NCI-H2029 (cell line): Measurements from ENCODE around the gene MRPL34.
"Not testable (repeated sequence)": the region's sequence is repeated elsewhere in the genome, so short reads cannot be mapped to it uniquely, and the experiment has no call there.

Source experiments
- DNase-seq: peaks from one replicate; lab custom pipeline; 2025; lab: John Stamatoyannopoulos, UW

MRPL34 gene

DNA sequence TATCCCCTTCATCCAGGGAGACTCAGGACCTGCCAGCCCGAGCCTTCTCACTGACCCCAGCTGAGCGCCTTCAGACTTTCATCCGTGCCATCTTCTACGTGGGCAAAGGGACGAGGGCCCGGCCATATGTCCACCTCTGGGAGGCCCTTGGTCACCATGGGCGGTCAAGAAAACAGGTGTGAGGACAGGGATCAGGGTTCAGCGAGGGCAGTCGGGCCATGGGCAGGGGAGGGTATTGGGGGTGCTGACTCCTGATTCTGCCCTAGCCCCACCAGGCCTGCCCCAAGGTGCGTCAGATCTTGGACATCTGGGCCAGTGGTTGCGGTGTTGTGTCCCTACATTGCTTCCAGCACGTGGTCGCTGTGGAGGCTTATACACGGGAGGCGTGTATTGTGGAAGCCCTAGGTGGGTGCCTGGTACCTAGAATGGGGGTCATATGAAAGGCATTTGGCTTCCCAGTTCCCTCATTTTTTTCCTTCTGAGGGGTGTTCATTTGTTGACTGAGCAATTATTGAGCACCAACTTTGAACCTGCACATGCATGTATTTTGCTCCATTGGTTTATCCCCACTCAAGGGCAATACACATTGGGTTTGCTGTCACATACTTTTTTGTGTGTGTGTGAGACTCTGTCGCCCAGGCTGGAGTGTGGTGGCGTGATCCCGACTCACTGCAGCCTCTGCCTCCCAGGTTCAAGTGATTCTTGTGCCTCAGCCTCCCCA is 20.1 kb upstream of the MRPL34 start:
- no peak for DNase-seq

GRCh38 chr19:17286263-17286662 is 19.4 kb upstream of the MRPL34 start:
- DNase-seq: no peak

DNA sequence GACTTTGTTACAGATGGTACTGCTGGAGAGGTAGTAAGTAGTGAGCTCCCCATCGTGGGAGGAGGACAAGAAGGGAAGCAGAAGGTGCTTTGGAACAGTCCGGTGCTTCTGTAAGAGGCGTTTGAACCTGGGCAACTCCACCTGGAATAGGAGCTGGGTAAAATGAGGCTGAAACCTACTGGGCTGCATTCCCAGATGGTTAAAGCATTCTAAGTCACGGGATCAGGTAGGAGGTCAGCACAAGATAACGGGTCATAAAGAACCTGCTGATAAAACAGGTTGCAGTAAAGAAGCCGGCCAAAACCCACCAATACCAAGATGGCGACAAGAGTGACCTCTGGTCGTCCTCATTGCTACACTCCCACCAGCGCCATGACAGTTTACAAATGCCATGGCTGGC is 18.9 kb upstream of the MRPL34 start:
- DNase-seq: no peak

DNA sequence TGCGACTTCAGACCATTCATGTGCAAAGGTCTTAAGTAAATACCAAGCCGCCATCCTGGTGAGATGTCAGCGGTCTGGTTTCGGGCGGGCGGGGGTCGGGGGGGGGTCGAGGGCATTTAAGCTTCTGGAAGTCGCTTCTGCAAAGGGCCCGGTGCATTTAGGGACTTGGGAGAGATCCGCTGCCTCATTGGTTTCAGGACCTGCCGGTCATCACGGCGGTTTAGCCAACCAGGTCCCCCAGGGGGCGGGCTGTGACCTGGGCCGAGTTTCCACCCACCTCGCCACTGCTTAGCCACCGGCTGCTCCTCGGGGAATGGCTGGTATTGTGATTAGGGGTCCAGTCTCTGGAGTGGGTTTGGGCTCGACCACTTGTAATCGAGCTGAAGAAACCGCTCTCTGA is 16.2 kb upstream of the MRPL34 start:
- peak; percentile 62 for DNase-seq

DNA sequence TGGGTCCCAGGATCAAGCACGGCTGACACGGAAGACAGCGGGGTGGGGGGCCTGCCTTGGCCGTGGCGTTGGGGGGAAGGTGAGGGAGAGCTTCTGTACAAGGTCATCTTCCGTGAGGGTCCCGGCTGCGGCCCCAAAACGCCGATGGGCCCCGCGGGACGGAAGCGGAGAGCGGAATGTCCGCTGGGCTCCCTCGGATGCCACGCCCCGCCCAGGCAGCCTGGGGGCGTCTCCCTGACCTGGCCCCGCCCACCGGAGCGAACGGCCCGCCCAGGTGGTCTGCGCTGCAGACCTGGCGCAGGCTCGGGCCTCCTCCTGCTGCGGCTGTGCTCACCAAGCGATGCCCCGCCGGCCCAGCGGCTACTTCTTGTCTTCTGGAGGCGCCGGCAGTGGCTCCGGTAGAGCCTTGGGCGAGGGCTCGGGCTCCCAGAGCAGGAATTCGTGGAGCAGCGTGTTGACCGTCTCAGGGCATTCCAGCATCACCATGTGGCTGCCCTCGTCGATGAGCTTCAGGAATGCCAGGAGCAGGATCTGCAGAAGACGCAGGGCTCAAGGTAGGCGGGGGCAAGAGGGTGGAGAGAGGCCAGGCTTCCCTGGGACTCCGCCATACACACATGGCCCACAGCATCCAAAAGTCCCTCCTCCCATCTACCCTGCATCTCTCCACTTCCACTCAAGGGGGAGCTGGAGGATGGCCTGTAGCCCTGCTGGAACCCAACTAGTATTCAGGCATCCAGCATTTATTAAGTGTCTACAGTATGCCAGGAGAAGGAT is 13.2 kb upstream of the MRPL34 start:
- no peak for DNase-seq

DNA sequence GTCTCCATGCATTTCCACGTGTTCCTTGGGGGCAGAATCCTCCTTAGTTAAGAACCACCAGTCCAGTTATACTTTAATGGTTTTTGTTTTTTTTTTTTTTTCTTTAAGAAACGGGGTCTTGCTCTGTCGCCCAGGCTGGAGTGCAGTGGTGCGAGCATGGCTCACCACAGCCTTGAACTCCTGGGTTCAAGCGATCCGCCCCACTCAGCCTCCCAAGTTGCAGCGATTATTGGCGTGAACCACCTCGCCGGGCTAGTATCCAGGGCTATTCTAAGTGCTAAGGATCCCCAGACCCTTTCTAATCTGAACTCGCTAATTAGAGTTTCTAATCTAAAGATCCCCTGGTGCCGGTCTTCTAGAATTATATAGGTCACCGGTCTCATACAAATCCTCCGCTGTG is 12.1 kb upstream of the MRPL34 start:
- no peak for DNase-seq

GRCh38 chr19:17294051-17294891 is 11.4 kb upstream of the MRPL34 start:
- DNase-seq: no peak

DNA sequence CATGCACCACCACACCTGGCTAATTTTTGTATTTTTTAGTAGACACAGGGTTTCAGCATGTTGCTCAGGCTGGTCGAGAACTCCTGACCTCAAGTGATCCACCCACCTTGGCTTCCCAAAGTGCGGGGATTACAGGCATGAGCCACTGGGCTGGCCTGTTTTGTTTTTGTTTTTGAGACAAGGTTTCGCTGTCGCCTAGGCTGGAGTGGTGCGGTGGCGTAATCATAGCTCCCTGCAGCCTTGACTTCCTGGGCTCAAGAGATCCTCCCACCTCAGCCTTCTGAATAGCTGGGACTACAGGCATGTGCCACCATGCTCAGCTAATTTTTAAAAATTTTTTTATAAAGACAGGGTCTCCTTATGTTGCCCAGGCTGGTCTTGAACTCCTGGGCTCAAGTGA is 10.1 kb upstream of the MRPL34 start:
- DNase-seq: not testable (repeated sequence)

DNA sequence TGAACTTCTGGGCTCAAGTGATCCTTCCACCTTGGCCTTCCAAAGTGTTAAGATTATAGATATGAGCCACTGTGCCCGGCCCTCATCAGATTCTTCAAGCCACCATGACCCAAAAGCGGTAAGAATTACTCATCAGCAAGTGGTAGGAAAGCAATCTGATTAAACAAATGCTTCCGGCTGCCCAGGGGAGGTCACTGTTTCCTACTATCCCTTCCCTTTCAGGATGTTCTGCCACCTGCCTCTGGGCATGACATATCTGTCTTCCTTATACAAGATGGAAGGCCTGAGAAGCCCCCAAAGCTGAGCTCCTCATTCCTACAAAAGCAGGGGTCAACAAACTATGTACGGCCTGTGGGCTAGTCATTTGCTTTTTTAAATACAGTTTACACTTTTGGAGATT is 9.4 kb upstream of the MRPL34 start:
- DNase-seq: no peak

GRCh38 chr19:17296976-17297375 is 8.7 kb upstream of the MRPL34 start:
- no peak for DNase-seq

- no peak for DNase-seq
These were observed 4.6 kb upstream of the MRPL34 start for GRCh38 chr19:17300992-17301619.

DNA sequence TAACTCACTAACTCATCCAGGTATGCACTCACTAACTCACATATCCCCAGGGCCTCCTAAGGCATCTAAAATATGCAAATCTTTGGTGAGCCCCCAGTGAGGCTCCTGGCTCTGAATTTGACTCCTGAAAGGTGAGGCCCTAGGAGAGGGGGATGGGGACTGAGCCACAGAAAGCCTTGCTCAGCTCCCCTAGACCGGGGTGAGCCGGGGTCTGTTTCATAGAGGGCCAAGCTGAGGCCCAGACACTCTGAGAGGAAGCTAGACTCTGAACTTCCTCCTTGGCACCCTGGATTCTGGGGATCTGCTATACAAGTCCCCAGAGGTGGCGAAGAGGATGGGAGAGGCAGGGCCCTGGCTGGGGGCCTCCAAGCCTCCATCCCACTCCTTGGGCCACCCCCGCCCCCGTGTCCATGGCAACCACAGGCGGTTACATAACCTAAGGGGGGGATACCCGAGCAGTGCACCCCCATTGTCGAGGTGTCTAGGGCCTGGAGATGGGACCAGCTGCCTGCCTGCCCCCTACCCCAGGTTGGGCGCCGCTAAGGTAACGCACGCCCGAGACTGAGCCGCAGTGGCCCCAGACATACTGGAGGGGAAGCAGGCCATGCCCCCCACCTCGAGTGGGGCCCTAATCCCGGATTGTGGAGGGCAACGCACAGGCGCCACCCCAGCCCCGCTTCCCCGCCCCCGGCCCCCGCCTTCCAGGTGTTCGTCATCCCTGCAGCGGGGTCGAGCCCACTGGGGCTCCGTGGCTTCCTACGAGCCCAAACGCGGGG is 3.1 kb upstream of the MRPL34 start:
- DNase-seq: no peak

- peak; percentile 91 for DNase-seq
These were observed 2.3 kb upstream of the MRPL34 start, which contains the start of gene ABHD8 for GRCh38 chr19:17303167-17303939. TSS of gene ABHD8 (minus strand) at chr19:17303425. CDS start at chr19:17301616, 1,809 bp downstream.

DNA sequence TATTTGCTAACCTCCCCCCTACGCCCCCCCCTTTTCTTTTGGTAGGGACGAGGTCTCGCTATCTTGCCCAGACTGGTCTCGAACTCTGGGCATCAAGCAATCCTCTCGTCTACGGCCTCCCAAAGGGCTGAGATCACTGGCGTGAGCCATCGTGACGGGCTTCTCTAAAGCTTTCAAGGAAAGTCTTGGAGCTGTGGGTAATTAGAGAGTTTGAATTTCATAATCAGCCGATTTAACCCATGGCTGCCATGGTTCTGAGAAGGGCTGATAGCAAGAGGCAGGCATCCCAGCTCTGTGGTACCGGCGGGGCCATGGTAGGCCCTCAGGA is 1.8 kb upstream of the MRPL34 start:
- DNase-seq: no peak

GRCh38 chr19:17304386-17305215 is 1.1 kb upstream of the MRPL34 start:
- DNase-seq: no peak

DNA sequence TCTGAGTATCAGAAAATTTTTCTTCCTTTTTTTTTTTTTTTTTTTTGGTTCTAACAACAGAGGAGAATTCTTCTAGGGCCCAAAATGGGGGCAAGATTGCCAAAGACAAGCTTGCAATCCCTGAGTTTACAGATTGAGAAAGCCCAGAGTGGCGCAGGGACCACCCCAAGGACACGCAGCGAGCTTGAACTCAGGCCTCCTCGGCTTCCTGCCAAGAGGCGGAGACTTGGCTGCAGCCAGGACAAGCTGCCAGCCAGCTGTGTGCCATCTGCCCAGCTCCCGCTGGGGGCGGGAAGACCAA is 506 bp upstream of the MRPL34 start:
- no peak for DNase-seq

- no peak for DNase-seq
These were observed 628 bp downstream of the MRPL34 start for GRCh38 chr19:17306285-17306714.

GRCh38 chr19:17307876-17308377 is 2.3 kb downstream of the MRPL34 start:
- DNase-seq: no peak

DNA sequence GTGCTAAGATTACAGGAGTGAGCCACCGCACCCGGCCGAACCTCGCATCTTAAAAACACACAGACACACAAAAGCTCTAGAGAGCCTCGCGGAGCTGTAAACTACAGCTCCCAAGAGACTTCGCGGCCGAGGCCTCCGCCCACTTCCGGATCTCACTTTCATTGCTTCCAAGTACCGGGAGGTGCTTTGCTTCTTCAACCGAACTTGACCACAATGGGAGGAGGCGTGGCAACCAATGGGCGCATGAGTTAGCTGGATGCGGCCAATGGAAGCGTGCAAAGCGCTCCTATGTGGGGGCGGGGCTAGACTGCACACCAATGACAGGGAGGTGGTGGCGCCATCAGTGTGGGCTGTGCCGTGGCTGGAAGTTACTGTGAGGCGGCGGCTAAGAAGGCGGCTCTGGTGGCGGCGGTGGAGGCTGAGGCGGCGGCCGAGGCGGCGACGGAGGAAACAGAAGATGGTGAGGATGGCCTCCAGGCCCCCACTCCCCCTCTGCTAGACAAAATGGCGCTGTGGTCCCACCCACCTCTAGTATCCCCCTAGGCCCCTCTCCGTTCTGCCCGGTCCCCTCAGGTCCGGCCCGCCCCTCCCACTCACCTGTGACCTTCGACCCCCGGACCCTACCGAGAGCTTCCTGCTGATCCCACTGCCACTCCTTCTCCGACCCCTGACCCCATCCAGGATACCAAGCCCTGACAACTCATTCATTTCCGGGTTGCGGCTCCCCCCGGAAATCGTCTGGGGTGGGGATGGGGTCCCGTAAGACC is 3.7 kb downstream of the MRPL34 start, which contains the start of gene DDA1:
Gene DDA1 (plus strand): TSS at position 366 of the 767 bp plus-strand sequence. CDS start 92 bp downstream, at position 458.
- peak; percentile 99 for DNase-seq
